GM19351 (cell line): ENCODE data around the gene CADPS2.

Source experiments
- ATAC-seq: cut with Tn5 transposase; IDR thresholded peaks from one replicate; pipeline ENCODE4 v1.9.1; 2021; ENCODE audit warnings: mild to moderate bottlenecking, moderate library complexity; ENCODE audit not compliant: unreplicated experiment

The CADPS2 gene

GRCh38 chr7:122327969-122328368 lies 558.3 kb downstream of the CADPS2 start:
- ATAC-seq = no peak

DNA sequence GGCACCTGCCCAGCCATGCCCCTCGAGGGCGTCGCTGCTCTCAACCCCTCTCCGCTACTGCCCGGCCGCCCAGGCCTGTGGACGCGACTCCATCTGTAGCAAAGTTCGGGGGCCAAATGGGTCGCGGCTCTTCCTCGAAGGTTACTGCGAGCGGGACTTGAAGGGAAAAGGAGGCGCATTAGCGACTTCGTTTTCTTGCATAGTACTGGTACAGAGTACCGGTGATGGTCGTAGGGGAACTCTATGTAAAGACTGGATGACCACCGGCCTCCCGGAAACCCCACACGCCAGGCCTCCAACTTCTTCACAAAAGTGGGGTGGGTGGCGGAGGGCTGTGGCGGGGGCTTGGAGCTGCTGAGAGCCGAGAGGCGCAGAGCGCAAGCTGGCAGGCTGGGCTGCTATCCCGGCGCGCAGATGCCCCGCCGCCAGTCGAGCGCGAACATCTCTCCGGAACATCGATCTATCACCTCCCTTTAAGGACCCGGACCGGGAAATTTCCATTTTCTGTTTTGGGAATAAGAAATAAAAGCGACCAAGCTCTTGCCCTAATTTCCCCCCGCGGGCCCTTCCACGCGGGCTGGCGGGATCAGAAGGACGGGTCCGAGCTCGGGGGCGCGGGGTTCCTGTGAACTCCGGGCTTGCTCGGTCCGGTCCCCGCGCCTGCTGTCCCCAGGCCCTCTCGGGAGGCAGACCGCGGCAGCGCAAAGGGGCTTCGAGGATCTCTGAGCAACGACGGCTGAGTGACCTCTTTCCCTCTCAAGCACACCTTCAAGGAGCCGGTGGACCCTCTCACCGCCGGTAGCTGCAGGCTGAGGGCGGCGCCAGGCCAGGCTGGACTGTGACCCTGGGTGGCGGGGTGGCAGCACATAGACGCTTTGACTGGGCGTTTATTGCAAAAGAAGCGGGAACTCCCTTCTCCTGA lies 569.5 kb downstream of the CADPS2 start:
- no peak for ATAC-seq

DNA sequence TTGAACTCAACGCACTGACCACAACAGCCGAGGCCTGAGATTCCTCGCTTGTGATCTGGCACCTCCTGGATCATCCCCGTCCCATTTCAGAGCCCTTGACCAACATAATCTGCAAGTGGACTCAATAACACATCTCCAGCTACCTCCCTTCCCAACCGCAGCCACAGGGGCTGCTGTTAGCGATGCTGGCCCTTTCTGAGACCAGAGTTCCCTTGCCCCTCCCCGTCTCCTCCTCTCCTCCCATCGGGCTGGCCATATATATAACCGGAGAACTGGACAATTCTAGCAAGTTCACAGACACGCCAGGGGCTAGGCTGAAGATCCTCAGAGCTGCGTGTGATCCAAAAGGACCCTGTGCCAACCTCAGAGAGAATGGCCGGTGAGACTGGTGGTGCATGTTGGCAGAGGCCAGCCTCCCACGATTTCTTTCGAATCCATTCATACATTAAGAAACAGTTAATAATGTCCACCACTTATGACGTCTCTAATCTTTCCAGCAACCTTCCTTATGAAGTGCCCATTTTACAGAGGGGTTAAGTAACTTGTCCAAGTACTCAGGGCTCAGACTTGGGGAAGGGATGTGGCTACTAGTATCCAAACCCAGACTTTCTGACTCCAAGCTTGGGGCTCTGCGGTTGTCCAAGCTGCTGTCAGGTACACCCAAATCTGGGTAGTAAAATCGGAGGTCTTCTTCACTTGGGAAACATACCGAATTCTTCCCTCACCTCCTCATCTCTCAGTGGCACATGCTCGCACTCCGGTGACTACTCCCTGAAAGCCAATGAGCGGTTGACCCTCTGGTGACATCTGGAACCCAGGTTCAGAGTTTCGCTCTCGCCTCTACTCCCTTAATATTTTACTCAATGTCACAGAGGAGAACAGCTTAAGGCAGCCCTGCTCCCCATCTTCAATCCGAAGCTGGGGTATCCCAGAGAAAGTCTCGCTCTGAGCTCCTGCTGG lies 570.5 kb downstream of the CADPS2 start:
- ATAC-seq = no peak

DNA sequence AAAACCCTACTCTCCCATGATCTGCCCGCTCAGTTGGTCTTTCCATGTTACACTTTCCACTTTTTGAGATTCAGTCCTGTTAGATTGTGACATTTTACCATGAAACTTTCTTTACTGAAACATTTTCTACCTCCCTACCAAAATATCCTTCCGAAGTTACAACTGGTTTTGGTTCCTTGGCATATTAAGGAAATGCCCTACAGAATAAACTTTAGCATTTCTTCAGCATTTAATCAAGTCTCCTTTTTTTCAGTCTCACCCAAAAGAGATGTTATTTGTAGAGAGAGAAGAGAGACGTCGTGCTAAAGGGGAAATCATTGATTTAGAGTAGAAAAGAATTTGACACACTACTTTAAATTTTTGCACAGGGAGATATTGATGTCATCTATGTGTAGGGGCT lies 572.0 kb downstream of the CADPS2 start:
- ATAC-seq = no peak

DNA sequence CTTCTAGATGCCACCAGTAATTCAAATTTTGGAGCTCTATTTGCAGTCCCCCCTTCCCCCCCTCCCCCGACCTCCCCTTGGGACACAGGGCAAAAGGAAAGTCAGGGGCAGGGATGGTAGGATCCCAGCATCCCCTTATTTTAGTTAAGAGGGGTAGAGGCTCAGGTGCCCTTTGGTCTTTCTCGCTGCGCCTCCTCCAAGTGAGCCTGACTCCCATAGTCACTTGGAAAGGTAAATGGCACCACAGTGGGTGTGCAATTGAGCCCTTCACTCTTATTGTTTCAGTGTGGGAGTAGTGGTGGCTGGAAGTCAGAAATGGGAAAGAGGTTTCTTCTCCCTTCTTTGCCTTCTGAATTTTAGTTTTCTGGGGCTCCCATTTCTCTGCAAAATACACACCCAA lies 573.5 kb downstream of the CADPS2 start:
- no peak for ATAC-seq

- ATAC-seq = no peak
These were observed 574.4 kb downstream of the CADPS2 start for GRCh38 chr7:122311734-122312450.

GRCh38 chr7:122311050-122311700 lies 575.1 kb downstream of the CADPS2 start:
- no peak for ATAC-seq

- no peak for ATAC-seq
These were observed 575.9 kb downstream of the CADPS2 start for GRCh38 chr7:122310119-122311021.

DNA sequence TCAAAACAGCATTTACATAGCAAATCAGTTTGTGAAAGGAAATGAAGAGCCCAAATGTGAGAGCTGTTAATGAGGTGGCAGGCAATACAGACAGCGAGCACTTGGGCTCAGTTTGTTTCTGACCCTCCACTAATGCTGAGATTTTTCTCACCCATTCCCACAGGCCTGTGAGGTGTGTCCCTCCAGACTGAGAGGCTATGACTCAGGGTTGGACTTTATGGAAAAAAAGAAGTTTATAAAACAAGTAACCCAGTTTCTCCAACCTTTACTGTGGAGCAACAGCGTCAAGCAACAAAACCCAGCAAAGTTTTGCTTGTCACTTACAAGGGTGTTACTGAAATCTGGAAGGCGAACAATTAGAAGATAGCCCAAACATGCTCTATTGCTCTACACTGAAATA lies 576.8 kb downstream of the CADPS2 start:
- ATAC-seq = no peak

- no peak for ATAC-seq
These were observed 579.0 kb downstream of the CADPS2 start for GRCh38 chr7:122307228-122307621.

GRCh38 chr7:122306320-122307227 lies 579.7 kb downstream of the CADPS2 start:
- ATAC-seq = no peak

- ATAC-seq = no peak
These were observed 580.6 kb downstream of the CADPS2 start for GRCh38 chr7:122305475-122306319.

GRCh38 chr7:122304996-122305421 lies 581.3 kb downstream of the CADPS2 start:
- no peak for ATAC-seq

DNA sequence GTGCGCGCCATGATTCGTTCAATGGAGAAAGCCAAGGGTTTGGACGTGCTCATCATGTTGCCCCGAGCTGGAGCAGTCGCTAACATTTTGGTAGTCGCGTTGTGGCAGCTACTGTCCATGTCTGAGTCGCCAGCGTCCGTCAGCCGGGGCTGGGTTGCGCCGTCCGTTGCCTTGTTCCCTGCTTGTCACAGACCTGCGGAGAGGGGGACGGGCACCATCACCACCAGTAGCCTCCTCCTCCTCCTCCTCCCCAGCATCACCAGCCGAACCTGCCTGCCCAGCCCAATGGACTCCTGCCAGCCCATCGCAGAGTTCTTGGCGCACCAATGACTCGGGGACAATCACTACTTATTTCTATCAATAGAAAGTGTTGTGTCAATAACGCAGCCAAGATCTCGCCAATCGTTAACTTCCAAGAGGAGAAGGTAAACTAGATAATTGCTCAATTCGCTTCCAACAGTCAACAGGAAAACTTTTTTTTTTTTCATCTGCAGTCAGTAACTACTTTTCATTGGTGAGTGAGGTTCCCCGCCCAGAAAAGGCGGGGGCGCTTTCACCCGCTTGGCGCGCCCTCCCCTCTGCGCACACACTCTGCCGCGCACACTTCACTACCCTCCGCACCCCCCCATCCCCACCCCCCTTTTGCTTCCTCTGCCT lies 581.8 kb downstream of the CADPS2 start, which contains the start of gene FEZF1:
FEZF1 (minus strand) TSS at position 432 of the 657 bp plus-strand sequence; CDS start at position 119, 313 bp downstream.
- no peak for ATAC-seq

DNA sequence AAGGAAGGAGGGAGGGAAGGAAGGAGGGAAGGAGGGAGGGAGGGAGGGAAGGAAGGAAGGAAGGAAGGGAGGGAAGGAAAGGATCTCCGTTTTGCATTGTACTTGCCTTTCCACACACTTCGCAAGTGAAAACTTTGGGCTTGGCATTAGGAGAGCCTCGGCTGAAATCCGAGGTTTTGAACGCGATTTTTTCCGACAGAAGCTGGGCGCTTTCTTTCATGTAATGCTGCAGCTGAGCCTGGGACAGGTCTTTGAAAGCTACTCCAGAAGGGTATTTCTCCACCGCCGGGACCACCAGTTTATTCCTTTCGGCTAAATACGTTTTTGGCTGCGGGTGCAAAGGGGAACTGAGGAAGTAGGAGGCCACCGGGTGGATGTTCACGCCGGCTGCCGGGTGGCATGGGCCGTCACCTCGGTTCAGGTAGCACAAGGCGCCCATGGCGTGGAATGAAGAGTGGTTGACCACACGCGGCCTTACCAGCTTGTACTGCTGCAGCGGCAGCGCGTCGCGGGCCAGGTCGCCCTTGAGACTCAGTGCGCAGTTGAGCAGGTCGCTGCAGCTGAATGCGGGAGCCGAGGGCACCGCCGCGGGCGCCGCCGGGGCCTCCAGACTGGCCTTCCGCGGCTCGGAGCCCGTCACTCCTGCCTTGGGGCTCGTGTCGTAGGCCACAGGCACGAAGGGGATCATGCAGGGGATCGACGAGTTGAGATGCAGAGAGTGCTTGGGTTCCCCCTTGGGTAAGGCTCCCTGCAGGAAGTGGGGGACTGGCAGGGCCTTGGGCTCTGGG lies 582.5 kb downstream of the CADPS2 start:
- ATAC-seq = no peak
